GM20000 (cell line): Measurements from ENCODE around the gene SENP3.

Source experiments
- DNase-seq: peaks from one replicate; pipeline ENCODE4 v3.0.0; 2012; ENCODE audit warnings: low spot score
- CTCF ChIP-seq: IDR thresholded peaks from 2 replicates; pipeline ENCODE4 v1.5.1; 2012; ENCODE audit warnings: mild to moderate bottlenecking, control low read depth; ENCODE audit errors: extremely low read depth, missing control alignments

The SENP3 gene

DNA sequence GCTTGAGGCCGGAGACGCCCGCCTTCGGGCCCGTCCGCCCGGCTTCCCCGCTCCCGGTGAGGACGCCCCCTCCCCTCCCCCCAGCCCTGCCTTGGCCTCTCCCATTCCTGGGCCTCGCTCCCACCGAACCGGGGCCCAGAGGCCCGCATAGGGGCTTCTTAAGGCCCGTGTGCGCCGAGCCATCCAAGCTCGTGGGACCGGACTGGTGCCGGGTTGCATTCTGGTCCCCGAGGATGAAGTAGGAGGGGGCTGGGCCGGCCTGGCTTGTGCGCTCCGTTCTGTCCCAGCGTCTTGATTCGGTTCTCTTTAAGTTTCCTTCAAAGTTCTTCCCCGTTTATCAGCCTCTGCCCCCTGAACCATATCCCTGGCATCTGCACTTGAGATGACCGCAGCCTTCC, 488 bp downstream of the SENP3 start:
- DNase-seq, result no peak
- no peak for TF ChIP-seq CTCF

GRCh38 chr17:7563115-7563869, 1.6 kb downstream of the SENP3 start:
- DNase-seq, result no peak
- no peak for TF ChIP-seq CTCF

DNA sequence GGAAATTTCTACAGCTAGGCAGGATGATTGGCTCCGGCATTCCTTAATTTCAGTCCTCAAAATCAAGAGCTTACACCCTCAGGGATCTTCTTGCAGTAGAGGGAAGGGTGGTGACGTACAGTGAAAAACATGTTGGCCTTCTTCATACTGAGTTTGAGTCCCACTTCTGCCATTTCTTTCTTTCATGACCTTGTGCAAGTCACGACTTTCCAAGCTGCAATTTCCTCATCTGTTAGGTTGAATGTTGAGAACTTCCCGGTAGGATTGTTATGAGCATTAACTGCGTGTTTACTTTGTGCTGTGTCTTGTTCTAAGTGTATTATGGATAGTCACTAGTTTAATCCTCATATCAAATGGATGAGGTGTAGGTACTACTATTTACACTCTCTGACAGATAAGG, 7.9 kb downstream of the SENP3 start:
- TF ChIP-seq CTCF, result no peak
- no peak for DNase-seq

- TF ChIP-seq CTCF, result no peak
Observed at GRCh38 chr17:7570351-7570750, 8.6 kb downstream of the SENP3 start.

GRCh38 chr17:7572338-7572587, 10.5 kb downstream of the SENP3 start:
- no peak for TF ChIP-seq CTCF
- DNase-seq, result no peak

More at GRCh38 chr17:7570351-7570750, 8.6 kb downstream of the SENP3 start:
- no peak for DNase-seq

DNA sequence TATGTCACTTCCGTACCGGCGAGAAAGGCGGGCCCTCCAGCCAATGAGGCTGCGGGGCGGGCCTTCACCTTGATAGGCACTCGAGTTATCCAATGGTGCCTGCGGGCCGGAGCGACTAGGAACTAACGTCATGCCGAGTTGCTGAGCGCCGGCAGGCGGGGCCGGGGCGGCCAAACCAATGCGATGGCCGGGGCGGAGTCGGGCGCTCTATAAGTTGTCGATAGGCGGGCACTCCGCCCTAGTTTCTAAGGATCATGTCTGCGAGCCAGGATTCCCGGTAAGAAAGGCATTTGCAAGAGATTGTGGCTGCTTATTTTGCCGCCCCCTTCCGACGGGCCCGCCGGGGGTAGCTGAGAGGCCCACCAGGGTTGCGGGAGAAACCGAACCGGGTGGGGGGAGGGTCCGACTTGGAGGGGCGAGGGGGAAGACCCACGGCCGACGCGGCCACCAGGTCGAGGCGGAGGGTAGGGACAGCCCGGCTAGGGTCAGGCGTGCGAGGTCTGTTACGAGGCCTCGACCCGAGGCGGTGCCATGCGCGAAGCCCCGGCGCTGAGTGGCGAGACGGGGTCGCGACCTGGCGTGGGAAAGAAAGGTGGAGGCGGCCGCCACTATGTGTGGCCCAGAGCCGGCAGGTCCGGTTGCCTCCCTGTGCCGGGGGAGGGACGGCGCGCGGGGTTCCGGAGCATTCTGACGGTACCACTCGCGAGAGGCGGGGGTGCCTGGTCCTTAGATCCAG, 11.0 kb downstream of the SENP3 start:
- peak; percentile 99 for DNase-seq
- no peak for TF ChIP-seq CTCF

GRCh38 chr17:7573324-7574080, 11.8 kb downstream of the SENP3 start:
- DNase-seq, result peak; percentile 92
- no peak for TF ChIP-seq CTCF
